ENCODE results near the gene DENND4A.

DENND4A gene

DNA sequence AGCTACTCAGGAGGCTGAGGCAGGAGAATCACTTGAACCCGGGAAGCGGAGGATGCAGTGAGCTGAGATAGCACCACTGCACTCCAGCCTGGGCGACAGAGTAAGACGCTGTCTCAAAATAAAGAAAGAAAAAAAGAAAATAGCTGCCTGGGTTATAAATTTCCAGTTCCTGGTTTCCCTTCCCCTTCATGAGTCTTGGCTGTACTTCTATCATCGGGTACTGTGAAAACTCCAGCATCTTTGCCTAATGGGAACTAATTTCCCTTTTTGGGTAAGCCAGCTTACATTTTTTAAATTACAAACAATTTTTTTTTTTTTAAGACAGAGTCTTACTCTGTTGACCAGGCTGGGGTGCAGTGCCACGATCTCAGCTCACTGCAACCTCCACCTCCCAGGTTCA lies 15.0 kb downstream of the DENND4A start:
- ChIA-PET CTCF (interaction anchor here (0.6 to 1.3 kb wide), 2 partner anchors 9 to 1212 kb away, joined by 3 read pairs; no protein-coding TSS in a partner anchor), POLR2A (interaction anchor here (1.5 kb wide), 1 partner anchor 92 kb away, joined by 3 read pairs; the partner anchor contains the start of gene RAB11A)

DNA sequence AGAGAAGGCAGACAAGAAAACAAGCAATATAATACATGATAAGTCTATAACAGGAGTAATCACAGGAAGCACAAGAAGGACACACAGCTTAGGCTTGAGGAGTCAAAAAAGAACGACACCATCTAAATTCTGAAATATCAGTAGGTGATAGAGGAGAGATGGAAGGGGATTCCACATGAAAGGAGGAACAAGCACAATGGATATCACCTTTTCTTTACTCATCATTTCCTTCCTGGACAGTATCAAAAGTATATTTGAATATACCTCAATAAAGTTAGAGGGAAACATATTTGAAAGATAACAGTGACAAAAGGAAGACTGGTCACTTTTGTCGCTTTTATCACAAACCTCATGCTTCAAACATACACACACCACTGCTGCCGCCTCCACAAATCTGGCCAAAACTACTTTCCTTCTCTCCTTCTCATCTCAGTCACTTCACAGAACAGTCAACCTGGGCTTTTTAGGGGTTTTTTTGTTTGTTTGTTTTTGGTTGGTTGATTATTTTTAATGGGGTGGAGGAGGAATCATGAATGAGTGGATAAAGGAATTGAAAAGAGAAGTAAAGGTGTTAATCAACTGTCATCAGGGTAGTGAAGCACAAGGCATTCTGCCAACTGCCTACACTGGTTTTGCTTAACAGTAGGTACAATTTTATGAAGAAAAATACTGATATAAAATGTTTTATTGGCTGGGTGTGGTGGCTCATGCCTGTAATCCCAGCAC lies 18.5 kb downstream of the DENND4A start:
- TF ChIP-seq ARNT (IDR thresholded peaks at IDR 0.05) = no peak
- no peak for TF ChIP-seq HDGF (IDR thresholded peaks at IDR 0.05; ENCODE audit: borderline replicate concordance)
- no peak for TF ChIP-seq CTBP1 (IDR thresholded peaks at IDR 0.05; ENCODE audit: borderline replicate concordance)
- TF ChIP-seq L3MBTL2 (conservative IDR thresholded peaks at IDR 0.05) = no peak
- TF ChIP-seq TARDBP (IDR thresholded peaks at IDR 0.05) = no peak
- no peak for TF ChIP-seq SUZ12 (IDR thresholded peaks at IDR 0.05)
- no peak for TF ChIP-seq NFRKB (IDR thresholded peaks at IDR 0.05)
- no peak for TF ChIP-seq FOXK2 (IDR thresholded peaks at IDR 0.05)
- no peak for TF ChIP-seq ZNF384 (IDR thresholded peaks at IDR 0.05)
- TF ChIP-seq FOXM1 (IDR thresholded peaks at IDR 0.05; ENCODE audit: borderline replicate concordance) = no peak
- TF ChIP-seq BHLHE40 (IDR thresholded peaks at IDR 0.05; ENCODE audit: borderline replicate concordance) = no peak
- TF ChIP-seq FOXA1 (IDR thresholded peaks at IDR 0.05) = no peak
- no peak for TF ChIP-seq LEF1 (IDR thresholded peaks at IDR 0.05; ENCODE audit: borderline replicate concordance)
- TF ChIP-seq ELF4 (IDR thresholded peaks at IDR 0.05) = no peak
- TF ChIP-seq, protein P1, sequence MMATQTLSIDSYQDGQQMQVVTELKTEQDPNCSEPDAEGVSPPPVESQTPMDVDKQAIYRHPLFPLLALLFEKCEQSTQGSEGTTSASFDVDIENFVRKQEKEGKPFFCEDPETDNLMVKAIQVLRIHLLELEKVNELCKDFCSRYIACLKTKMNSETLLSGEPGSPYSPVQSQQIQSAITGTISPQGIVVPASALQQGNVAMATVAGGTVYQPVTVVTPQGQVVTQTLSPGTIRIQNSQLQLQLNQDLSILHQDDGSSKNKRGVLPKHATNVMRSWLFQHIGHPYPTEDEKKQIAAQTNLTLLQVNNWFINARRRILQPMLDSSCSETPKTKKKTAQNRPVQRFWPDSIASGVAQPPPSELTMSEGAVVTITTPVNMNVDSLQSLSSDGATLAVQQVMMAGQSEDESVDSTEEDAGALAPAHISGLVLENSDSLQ (IDR thresholded peaks at IDR 0.05) = no peak
- no peak for TF ChIP-seq SP1 (IDR thresholded peaks at IDR 0.05)
- ChIA-PET POLR2A (no interaction called here), CTCF (interaction anchor here (0.9 kb wide), 1 partner anchor 23 kb away, joined by 3 read pairs; no protein-coding TSS in a partner anchor)
- no peak for DNase-seq (ENCODE audit: extremely low spot score)

More for the DNA sequence above, 15.0 kb downstream of the DENND4A start:
- DNase-seq (ENCODE audit: extremely low spot score) = no peak
- TF ChIP-seq SUZ12 (IDR thresholded peaks at IDR 0.05) = no peak
- TF ChIP-seq HDGF (IDR thresholded peaks at IDR 0.05; ENCODE audit: borderline replicate concordance) = no peak
- no peak for TF ChIP-seq BHLHE40 (IDR thresholded peaks at IDR 0.05; ENCODE audit: borderline replicate concordance)
- no peak for TF ChIP-seq ZNF384 (IDR thresholded peaks at IDR 0.05)
- TF ChIP-seq, protein P1 (IDR thresholded peaks at IDR 0.05) = no peak
- TF ChIP-seq CTBP1 (IDR thresholded peaks at IDR 0.05; ENCODE audit: borderline replicate concordance) = no peak
- TF ChIP-seq LEF1 (IDR thresholded peaks at IDR 0.05; ENCODE audit: borderline replicate concordance) = no peak
- no peak for TF ChIP-seq FOXM1 (IDR thresholded peaks at IDR 0.05; ENCODE audit: borderline replicate concordance)

DNA sequence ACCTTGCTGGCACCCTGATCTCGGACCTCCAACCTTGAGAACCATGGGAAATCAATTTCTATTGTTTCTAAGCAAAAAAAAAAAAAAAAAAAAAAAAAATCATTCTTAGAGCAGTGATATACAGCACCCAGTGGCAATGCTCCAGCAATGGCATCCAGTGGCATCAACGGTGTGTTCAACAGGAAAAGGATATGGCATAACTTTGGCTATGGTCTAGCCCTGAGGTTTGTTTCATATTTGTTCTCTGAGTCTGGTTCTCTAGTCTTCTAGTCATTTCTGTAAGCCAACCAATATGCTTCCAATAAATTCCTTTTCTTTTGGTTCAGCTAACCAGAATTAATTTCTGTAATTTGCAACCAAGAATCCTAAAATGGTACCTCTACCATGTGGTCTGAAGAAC lies 19.2 kb downstream of the DENND4A start:
- TF ChIP-seq, protein P1 (IDR thresholded peaks at IDR 0.05) = no peak
- no peak for TF ChIP-seq ARNT (IDR thresholded peaks at IDR 0.05)
- no peak for TF ChIP-seq CTBP1 (IDR thresholded peaks at IDR 0.05; ENCODE audit: borderline replicate concordance)
- TF ChIP-seq ZNF384 (IDR thresholded peaks at IDR 0.05) = no peak
- TF ChIP-seq FOXA1 (IDR thresholded peaks at IDR 0.05) = no peak
- TF ChIP-seq HDGF (IDR thresholded peaks at IDR 0.05; ENCODE audit: borderline replicate concordance) = no peak
- no peak for TF ChIP-seq FOXK2 (IDR thresholded peaks at IDR 0.05)
- TF ChIP-seq NFRKB (IDR thresholded peaks at IDR 0.05) = no peak
- TF ChIP-seq SP1 (IDR thresholded peaks at IDR 0.05) = no peak
- no peak for TF ChIP-seq LEF1 (IDR thresholded peaks at IDR 0.05; ENCODE audit: borderline replicate concordance)
- no peak for TF ChIP-seq TARDBP (IDR thresholded peaks at IDR 0.05)
- no peak for TF ChIP-seq L3MBTL2 (conservative IDR thresholded peaks at IDR 0.05)
- no peak for TF ChIP-seq FOXM1 (IDR thresholded peaks at IDR 0.05; ENCODE audit: borderline replicate concordance)
- CTCF ChIA-PET = no interaction called here
- DNase-seq (ENCODE audit: extremely low spot score) = no peak
- POLR2A ChIA-PET = no interaction called here

DNA sequence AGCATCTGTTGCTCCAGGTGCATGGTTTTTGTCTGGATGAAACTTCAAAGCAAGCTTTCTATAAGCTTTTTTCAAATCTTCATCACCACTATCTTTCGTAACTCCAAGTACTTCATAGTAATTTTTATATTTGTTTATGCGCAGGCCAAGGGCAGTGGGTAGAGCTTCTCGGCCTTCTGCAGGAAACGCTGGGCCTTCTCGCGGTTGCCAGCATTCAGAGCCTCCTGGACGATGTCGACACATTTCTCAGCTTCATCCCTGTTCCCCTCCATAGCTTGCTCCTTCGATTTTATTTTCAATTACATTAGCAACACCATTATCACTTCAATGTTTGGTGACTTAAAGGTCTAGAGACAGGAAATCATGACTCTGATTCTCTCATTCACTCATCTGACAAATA lies 20.2 kb downstream of the DENND4A start:
- CTCF ChIA-PET = interaction anchor here (0.6 kb wide), 1 partner anchor 253 kb away, joined by 4 read pairs; no protein-coding TSS in a partner anchor
- TF ChIP-seq SP1 (IDR thresholded peaks at IDR 0.05) (no peak), CTBP1 (IDR thresholded peaks at IDR 0.05; ENCODE audit: borderline replicate concordance) (no peak), FOXK2 (IDR thresholded peaks at IDR 0.05) (no peak), L3MBTL2 (conservative IDR thresholded peaks at IDR 0.05) (no peak), FOXM1 (IDR thresholded peaks at IDR 0.05; ENCODE audit: borderline replicate concordance) (no peak), SUZ12 (IDR thresholded peaks at IDR 0.05) (no peak), FOXA1 (IDR thresholded peaks at IDR 0.05) (no peak), TARDBP (IDR thresholded peaks at IDR 0.05) (no peak), LEF1 (IDR thresholded peaks at IDR 0.05; ENCODE audit: borderline replicate concordance) (no peak), NFRKB (IDR thresholded peaks at IDR 0.05) (no peak), ARNT (IDR thresholded peaks at IDR 0.05) (no peak), BHLHE40 (IDR thresholded peaks at IDR 0.05; ENCODE audit: borderline replicate concordance) (no peak), HDGF (IDR thresholded peaks at IDR 0.05; ENCODE audit: borderline replicate concordance) (no peak)
- TF ChIP-seq, protein P1 (IDR thresholded peaks at IDR 0.05) = no peak
- POLR2A ChIA-PET = no interaction called here
- no peak for DNase-seq (ENCODE audit: extremely low spot score)

DNA sequence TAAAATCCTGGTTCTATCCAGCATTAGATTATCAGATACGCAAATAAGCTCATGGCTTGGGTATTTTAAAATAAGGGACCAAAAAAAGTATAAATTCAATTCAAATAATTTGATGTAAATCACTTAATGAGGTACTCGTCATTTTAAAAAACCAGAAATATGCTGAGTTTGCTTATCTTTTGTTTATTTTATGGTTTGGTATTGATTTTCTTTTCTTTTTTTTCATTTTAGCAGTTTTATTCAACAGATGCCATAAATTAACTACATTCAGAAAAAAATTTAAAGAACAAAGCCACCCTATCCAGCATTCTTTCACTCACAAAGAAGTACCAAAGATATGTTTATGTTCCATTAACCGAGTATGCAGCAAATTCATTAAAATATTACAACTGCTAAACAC lies 22.6 kb downstream of the DENND4A start:
- POLR2A ChIA-PET = no interaction called here
- CTCF ChIA-PET = interaction anchor here (0.7 kb wide), 1 partner anchor 18 kb away, joined by 3 read pairs; no protein-coding TSS in a partner anchor
- TF ChIP-seq NFRKB (IDR thresholded peaks at IDR 0.05) (no peak), SP1 (IDR thresholded peaks at IDR 0.05) (no peak), FOXK2 (IDR thresholded peaks at IDR 0.05) (no peak), ZNF384 (IDR thresholded peaks at IDR 0.05) (no peak), BHLHE40 (IDR thresholded peaks at IDR 0.05; ENCODE audit: borderline replicate concordance) (no peak), CTBP1 (IDR thresholded peaks at IDR 0.05; ENCODE audit: borderline replicate concordance) (no peak), ARNT (IDR thresholded peaks at IDR 0.05) (no peak), SUZ12 (IDR thresholded peaks at IDR 0.05) (no peak), TARDBP (IDR thresholded peaks at IDR 0.05) (no peak), FOXM1 (IDR thresholded peaks at IDR 0.05; ENCODE audit: borderline replicate concordance) (no peak), FOXA1 (IDR thresholded peaks at IDR 0.05) (no peak), L3MBTL2 (conservative IDR thresholded peaks at IDR 0.05) (no peak)
- no peak for DNase-seq (ENCODE audit: extremely low spot score)
